HG03558 (cell line): Measurements from ENCODE around the gene PLSCR3.

Experiments
- ATAC-seq: cut with Tn5 transposase; IDR thresholded peaks from one replicate; pipeline ENCODE4 v1.9.1; 2021; ENCODE audit warnings: moderate number of reproducible peaks; ENCODE audit not compliant: unreplicated experiment; ENCODE audit errors: extremely low read depth

The PLSCR3 gene

GRCh38 chr17:7394452-7395191, at the start of gene PLSCR3:
Gene PLSCR3, minus strand, starts transcription at chr17:7394525. Its CDS starts 415 bp downstream, at chr17:7394110.
- peak; percentile 45 for ATAC-seq

DNA sequence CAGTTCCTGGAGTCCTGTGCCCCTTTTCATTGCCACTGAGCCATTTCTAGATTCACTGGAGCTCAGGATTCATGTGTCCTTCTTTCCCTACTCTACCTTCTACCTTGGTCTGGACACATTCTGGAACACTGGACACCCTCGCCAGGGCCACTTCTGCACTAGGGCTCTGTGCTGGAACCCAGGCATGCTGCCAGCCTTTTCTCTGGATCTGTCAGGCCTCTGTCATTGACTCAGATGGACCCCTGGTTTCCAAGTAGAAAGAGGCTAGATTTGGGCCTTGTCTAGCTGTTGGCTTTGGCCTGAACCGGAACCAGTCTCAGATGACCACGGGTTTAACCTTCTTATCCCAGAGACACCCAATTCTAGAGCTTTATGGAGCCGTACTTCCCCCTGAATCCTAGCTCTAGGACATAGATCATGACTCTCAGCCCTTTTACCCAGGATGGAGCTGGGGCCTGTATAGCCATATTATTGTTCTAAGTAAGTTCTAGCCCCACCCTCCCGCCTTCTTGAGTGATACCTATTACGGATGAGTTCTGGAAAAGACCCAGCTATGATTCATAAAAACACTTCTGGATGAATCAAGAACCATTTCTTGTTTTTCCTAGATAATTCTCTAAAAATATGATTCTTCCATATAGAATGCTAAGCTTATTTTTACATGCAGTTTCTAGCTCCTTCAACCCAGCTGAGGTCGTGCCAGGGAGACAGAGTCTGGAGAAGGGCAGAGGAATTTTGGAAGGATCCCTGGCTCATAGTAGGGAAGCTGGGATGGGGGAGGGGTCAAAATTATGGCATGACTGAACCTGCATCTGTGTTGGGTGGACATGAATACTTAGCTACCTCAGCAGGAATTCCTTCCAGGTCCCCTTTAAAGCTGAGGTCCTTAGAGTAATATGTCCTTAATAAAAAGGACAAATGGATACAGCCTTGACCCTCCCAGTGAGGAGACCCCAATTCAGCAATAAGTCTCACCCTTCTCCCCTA, 49.5 kb upstream of the PLSCR3 start:
- no peak for ATAC-seq

- ATAC-seq, result no peak
Observed at GRCh38 chr17:7442142-7442541, 47.8 kb upstream of the PLSCR3 start.

DNA sequence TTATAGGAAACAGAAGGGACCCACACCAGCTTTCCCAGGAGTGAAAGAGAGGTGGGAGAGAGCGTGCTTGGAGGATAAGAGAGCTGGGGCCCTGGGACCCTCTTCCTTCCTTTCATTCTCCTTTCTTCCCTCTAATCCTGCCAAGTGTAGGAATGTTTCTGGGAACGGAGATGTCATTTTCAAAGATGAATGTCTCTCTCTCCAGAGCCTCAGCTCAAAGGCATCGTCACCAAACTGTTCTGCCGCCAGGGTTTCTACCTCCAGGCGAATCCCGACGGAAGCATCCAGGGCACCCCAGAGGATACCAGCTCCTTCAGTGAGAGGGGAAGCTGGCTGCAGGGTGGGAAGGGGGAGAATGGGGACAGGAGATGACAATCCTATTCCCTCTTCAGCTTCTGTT, 46.9 kb upstream of the PLSCR3 start:
- ATAC-seq, result no peak

DNA sequence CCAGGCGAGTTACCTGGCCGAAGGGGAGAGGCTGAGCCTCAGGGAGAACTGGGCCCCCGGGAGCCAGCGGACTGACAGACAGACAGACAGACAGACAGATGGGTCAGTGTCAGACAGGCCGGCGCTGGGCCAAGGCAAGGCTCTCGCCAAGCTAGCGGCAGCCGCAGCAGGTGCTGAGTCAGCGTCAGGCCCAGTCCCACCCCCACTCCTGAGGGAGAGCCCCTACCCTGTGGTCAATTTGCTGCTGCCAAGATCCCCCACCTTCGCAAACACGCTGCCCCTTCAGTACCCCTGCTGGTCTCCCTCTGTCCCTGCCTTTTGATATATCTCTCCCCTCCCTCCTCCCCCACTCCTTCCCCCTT, 46.5 kb upstream of the PLSCR3 start:
- ATAC-seq, result no peak

- ATAC-seq, result no peak
Observed at GRCh38 chr17:7440113-7440833, 45.9 kb upstream of the PLSCR3 start.

GRCh38 chr17:7439462-7440112, 45.3 kb upstream of the PLSCR3 start, which contains the start of gene FGF11:
Gene FGF11, plus strand, starts transcription at chr17:7439512. Its CDS starts 109 bp downstream, at chr17:7439621.
- ATAC-seq, result no peak

GRCh38 chr17:7438656-7439460, 44.5 kb upstream of the PLSCR3 start:
- no peak for ATAC-seq

DNA sequence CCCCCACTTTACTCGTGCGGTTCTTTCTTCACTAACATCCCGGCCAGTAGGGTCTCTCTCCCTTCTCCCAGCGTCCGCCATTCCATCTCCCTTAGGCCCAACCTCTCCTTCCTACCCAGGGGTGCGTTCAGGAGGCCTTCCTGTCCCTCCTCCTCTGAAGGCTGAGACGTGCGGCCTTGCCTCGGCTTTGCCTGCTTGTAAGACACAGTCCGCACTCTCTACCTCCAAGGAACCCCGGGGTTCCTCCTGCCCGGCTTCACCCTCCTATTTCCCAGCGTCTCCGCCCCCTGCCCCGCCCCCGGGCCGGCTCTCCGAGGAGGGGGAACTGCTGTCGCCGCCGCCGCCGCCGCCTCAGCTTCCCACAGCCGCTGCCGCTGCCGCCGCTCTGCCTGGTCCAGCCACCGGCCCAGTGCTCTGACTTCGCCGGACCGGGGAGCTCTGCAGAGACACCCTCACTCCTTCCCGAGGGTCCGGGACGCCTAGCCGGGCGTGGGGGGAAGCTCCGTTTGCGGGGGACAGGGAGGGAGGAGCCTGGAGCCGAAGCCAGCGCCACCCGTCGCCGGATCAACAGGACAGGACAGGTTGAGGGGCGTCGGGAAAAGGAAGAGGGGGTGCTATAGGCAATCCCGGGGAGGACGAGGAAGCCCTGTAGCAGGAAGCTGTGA, 43.8 kb upstream of the PLSCR3 start:
- ATAC-seq, result no peak

- no peak for ATAC-seq
Observed at GRCh38 chr17:7437369-7437863, 43.1 kb upstream of the PLSCR3 start.

GRCh38 chr17:7436556-7437368, 42.4 kb upstream of the PLSCR3 start:
- ATAC-seq, result no peak

DNA sequence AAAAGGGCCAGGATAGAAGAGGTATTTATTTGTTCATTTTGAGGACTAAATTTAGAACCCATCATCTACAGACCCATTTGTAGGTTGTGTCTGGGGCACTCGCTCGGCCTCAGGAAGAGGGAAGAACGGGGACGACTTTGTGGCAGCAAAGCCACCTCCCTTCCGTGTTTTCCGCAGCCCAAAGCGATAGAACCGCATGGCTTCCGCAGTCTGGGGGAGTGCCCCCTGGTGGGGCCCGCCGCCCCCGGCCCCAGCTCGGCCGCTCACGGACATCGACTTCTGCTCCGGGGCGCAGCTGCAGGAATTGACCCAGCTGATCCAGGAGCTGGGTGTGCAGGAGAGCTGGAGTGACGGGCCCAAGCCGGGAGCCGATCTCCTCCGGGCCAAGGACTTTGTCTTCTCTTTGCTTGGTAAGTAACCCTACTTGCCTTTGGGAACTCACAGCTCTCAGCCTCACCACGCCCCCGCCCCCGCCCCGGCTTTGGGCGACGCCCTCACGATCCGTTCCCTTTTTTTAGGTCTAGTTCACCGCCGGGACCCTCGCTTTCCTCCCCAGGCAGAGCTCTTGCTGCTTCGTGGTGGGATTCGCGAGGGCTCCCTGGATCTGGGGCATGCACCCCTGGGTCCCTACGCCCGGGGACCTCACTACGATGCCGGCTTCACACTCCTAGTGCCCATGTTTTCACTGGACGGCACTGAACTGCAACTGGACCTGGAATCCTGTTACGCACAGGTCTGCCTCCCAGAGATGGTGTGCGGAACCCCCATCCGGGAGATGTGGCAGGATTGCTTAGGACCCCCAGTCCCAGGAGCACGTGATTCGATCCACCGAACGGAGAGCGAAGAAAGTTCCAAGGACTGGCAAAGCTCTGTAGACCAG, 41.6 kb upstream of the PLSCR3 start:
- ATAC-seq, result no peak

GRCh38 chr17:7432296-7432695, 38.0 kb upstream of the PLSCR3 start:
- ATAC-seq, result no peak

DNA sequence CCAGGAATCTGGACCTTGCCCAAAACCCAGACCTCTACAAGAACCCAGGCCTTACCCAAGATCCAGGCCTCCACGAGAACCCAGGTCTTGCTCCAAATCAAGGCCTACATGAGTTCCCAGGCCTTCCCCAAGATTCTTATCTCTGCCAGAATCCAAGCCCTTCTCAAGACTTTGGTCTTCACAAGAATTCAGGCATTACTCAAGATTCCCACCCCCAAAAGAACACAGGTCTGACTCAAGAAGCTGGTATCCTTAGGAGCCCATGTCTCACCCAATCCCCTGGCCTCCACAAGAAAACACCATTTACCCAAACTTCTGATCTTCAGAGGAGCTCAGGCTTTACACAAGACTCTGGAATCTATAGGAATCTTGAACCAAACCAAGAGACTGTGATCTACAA, 36.9 kb upstream of the PLSCR3 start:
- no peak for ATAC-seq

GRCh38 chr17:7429722-7430121, 35.4 kb upstream of the PLSCR3 start:
- ATAC-seq, result no peak

DNA sequence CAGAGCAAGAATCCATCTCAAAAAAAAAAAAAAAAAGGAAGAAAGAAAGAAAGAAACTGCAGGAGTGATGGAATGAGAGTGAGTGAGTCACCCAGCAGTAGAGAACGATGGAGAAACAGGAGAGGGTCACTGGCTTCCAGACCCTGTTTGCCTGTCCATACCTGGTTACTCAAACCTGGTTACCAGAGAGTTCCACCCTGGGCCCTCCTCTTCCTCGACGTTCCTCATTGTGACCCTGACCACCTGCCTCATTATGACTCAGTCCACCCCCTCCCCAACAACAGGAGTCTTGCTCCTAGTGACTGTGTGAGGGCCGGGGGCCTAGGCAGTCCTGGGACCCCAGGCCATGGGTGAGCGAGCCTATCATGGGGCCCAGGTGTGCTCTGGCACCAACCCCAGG, 34.2 kb upstream of the PLSCR3 start, which contains the start of gene SPEM3:
SPEM3 (plus strand) TSS at position 301 of the 400 bp plus-strand sequence; CDS start at position 347, 46 bp downstream.
- no peak for ATAC-seq

- ATAC-seq, result no peak
Observed at GRCh38 chr17:7427549-7427948, 33.2 kb upstream of the PLSCR3 start.
